A673 (cell line): ENCODE data around the gene THSD1. TPM values are rescaled to one million over a fixed set of nuclear protein-coding genes. Genes with fewer than 3 reads are reported as not detected.

ENCODE experiments used
- Bru-seq: library from RNA; stranded (reverse); fragments of 400-500 nt; gene quantifications from one replicate; lab custom pipeline; 2021; lab: Mats Ljungman, UMichigan
- BruChase-seq, 2 experiments: library from RNA; stranded (reverse); fragments of 400-500 nt; gene quantifications; one replicate each; lab custom pipeline; 2021; lab: Mats Ljungman, UMichigan
- BruUV-seq: library from RNA; stranded (reverse); fragments of 400-500 nt; replicated peaks from 2 replicates; lab custom pipeline; 2021; lab: Mats Ljungman, UMichigan
- CTCF ChIA-PET: fragments of 300-600 bp; sonication (Branson Sonifier 250); formaldehyde crosslinking; loops from one replicate; lab custom pipeline; 2022; ENCODE audit warnings: antibody characterized with exemption; lab: Charles Lee
- POLR2A ChIA-PET: fragments of 300-600 bp; sonication (Branson Sonifier 250); formaldehyde crosslinking; loops from one replicate; lab custom pipeline; 2022; ENCODE audit warnings: antibody characterized with exemption; ENCODE audit not compliant: low non-redundant PET; lab: Charles Lee
- DNase-seq: peaks from one replicate; pipeline ENCODE4 v3.0.0-alpha.2; 2015; ENCODE audit warnings: low spot score
- H3K27ac ChIP-seq: fragments of 200-600 bp; sonication (generic); 2 replicates; pipeline ENCODE4 v1.5.1; 2016; ENCODE audit warnings: mixed run types, low read depth, mild to moderate bottlenecking, mixed read lengths, antibody characterized with exemption, low read length; ENCODE audit not compliant: poor library complexity, severe bottlenecking
- H3K27me3 ChIP-seq: fragments of 200-600 bp; sonication (generic); replicated peaks from 2 replicates; pipeline ENCODE4 v1.6.1; 2017; ENCODE audit warnings: mixed run types, low read depth, mild to moderate bottlenecking, mixed read lengths, antibody characterized with exemption, low read length; ENCODE audit not compliant: insufficient read depth, poor library complexity
- H3K36me3 ChIP-seq: fragments of 200-600 bp; sonication (generic); 2 replicates; pipeline ENCODE4 v1.6.1; 2016; ENCODE audit warnings: mixed run types, mild to moderate bottlenecking, mixed read lengths, antibody characterized with exemption, low read length; ENCODE audit not compliant: insufficient read depth, poor library complexity, severe bottlenecking
- H3K4me1 ChIP-seq: fragments of 200-600 bp; sonication (generic); 2 replicates; pipeline ENCODE4 v1.6.1; 2017; ENCODE audit warnings: mixed run types, mild to moderate bottlenecking, mixed read lengths, antibody characterized with exemption, low read length; ENCODE audit not compliant: insufficient read depth, poor library complexity, severe bottlenecking
- H3K4me3 ChIP-seq: fragments of 200-600 bp; sonication (generic); 2 replicates; pipeline ENCODE4 v1.5.1; 2016; ENCODE audit warnings: low read depth, mixed run types, mild to moderate bottlenecking, mixed read lengths, low read length; ENCODE audit not compliant: poor library complexity, severe bottlenecking
- H3K9me3 ChIP-seq: fragments of 200-600 bp; sonication (generic); 2 replicates; pipeline ENCODE4 v1.6.1; 2016; ENCODE audit warnings: mixed run types, low read depth, mild to moderate bottlenecking, mixed read lengths, antibody characterized with exemption, low read length; ENCODE audit not compliant: poor library complexity, severe bottlenecking
- CTCF ChIP-seq: fragments of 300-800, 200-600 bp; sonication (generic); conservative IDR thresholded peaks from 2 replicates; pipeline ENCODE4 v1.5.1; 2017; ENCODE audit warnings: low read depth, mild to moderate bottlenecking, antibody characterized with exemption, low read length, moderate library complexity, mixed read lengths
- EZH2 ChIP-seq: fragments of 200-600 bp; sonication (generic); IDR thresholded peaks from 2 replicates; pipeline ENCODE4 v1.6.1; 2017; ENCODE audit warnings: borderline replicate concordance, low read depth, mild to moderate bottlenecking, mixed read lengths, antibody characterized with exemption, low read length; ENCODE audit not compliant: poor library complexity, severe bottlenecking
- intact Hi-C: fragments of 100-400 bp; cut with micrococcal nuclease; formaldehyde crosslinking; loops from one replicate; pipeline ENCODE4 v1.10.0; 2022; ENCODE audit not compliant: unreplicated experiment
- long read RNA-seq: library from polyadenylated mRNA; stranded (forward); transcript quantifications from one replicate; pipeline ENCODE4 v2.0.0, GENCODE V29; 2022
- total RNA-seq: library from RNA; stranded (reverse); gene quantifications from 2 replicates; pipeline ENCODE4 v1.2.3, GENCODE V29; 2021

Gene THSD1, protein sequence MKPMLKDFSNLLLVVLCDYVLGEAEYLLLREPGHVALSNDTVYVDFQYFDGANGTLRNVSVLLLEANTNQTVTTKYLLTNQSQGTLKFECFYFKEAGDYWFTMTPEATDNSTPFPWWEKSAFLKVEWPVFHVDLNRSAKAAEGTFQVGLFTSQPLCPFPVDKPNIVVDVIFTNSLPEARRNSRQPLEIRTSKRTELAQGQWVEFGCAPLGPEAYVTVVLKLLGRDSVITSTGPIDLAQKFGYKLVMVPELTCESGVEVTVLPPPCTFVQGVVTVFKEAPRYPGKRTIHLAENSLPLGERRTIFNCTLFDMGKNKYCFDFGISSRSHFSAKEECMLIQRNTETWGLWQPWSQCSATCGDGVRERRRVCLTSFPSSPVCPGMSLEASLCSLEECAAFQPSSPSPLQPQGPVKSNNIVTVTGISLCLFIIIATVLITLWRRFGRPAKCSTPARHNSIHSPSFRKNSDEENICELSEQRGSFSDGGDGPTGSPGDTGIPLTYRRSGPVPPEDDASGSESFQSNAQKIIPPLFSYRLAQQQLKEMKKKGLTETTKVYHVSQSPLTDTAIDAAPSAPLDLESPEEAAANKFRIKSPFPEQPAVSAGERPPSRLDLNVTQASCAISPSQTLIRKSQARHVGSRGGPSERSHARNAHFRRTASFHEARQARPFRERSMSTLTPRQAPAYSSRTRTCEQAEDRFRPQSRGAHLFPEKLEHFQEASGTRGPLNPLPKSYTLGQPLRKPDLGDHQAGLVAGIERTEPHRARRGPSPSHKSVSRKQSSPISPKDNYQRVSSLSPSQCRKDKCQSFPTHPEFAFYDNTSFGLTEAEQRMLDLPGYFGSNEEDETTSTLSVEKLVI
- total RNA-seq (0.13 and 0.39 TPM in 2 replicates), Bru-seq, nascent RNA (percentile 44 among the genes with signal in this experiment), BruChase-seq, experiment 1, labeled RNA remaining after a 2-hour chase (percentile 48 among the genes with signal in this experiment), BruChase-seq, experiment 2, labeled RNA remaining after a 6-hour chase (percentile 46 among the genes with signal in this experiment)
- long read RNA-seq = 0 reads

GRCh38 chr13:52405767-52406494, at the start of gene THSD1:
THSD1 (minus strand) TSS chr13:52406172; CDS start chr13:52402600, 3,572 bp downstream.
- Histone ChIP-seq H3K27ac (no peak within 1 kb of the TSS), H3K36me3 (no peaks in the 10 kb centered on the region), H3K9me3 (no peaks in the 10 kb centered on the region), H3K4me1 (peaks cover 4% of the 10 kb centered on the region), H3K27me3 (peaks cover 14% of the 10 kb centered on the region), H3K4me3 (peak within 1 kb of the TSS; percentile 51)
- BruUV-seq = no TSS peak
- ChIA-PET CTCF (interaction anchor here (0.6 kb wide), 1 partner anchor 35 kb away, joined by 3 read pairs; no protein-coding TSS in a partner anchor), POLR2A (interaction anchor here (0.6 kb wide), 1 partner anchor 394 kb away, joined by 3 read pairs; the partner anchor contains the start of gene ALG11)
- intact Hi-C loops = no loop called here
- TF ChIP-seq EZH2 (no peak), CTCF (no peak)
- peak; percentile 22 for DNase-seq

DNA sequence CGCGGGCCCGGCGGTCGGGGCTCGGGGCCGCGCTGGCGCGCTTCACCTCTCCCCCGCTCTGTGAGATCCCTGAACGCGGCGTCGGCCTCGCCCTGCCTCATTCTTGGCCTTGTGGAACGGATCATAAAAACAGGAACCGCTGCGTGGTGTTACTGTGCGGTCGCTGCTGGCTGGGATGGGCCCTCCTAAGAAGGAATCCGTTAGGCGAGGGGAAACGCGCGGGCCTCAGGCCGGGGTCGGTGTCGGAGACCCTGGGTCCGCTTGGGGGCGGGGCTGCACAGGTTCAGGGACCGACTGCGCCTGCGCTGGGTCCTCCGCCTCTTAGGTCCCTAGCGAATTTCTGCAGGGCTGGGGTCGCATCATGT, 49.7 kb upstream of the THSD1 start:
- ChIA-PET POLR2A (no interaction called here), CTCF (no interaction called here)
- Histone ChIP-seq H3K4me3 (peak overlapping the region; percentile 87), H3K4me1 (peaks cover 24% of the 10 kb centered on the region), H3K9me3 (no peaks in the 10 kb centered on the region), H3K27ac (peak overlapping the region; percentile 91), H3K36me3 (peaks cover 43% of the 10 kb centered on the region), H3K27me3 (no peaks in the 10 kb centered on the region)
- TF ChIP-seq EZH2 (no peak), CTCF (no peak)
- no TSS peak for BruUV-seq
- intact Hi-C loops = loop anchor here (10.0 kb wide), 1 partner anchor 441 kb away; the partner anchor contains the start of genes ALG11 and ATP7B
- peak; percentile 83 for DNase-seq
